ENCODE results near the gene KRT6A.

DNA sequence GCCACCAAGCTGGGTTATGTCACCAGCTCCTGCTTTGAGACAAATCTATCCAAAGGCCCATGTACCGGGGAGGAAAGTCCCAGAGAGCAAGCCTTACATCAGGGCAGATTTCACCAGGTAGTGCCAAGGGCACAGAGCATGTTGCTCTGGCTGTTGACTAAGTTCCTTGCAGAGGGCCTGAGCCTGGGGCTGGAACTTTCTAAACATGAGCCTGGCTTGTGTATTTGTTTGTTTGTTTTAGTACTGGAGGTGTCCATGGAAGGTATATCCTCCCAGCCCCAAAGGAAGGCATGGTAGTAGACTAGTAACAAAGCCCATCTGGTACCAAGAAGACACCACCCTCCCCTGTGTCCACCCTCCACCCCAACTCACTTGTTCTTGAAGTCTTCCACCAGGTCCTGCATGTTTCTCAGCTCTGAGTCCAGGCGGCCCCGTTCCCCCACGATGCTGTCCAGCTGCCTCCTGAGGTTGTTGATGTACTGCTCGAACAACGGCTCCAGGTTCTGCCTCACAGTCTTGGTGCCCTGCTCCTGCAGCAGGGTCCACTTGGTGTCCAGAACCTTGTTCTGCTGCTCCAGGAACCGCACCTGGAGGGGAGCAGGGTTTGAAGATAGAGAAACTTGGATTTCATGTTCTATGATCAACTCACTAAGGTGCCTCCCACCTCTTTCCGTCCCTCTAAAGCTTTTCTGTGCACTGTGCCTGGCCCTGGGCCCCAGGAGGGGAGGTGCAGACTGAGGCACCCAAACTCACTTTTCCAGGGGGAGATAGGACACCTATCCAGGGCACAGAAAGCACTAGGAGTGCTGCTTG lies 25.7 kb upstream of the KRT6A start:
- TF ChIP-seq, protein P1, sequence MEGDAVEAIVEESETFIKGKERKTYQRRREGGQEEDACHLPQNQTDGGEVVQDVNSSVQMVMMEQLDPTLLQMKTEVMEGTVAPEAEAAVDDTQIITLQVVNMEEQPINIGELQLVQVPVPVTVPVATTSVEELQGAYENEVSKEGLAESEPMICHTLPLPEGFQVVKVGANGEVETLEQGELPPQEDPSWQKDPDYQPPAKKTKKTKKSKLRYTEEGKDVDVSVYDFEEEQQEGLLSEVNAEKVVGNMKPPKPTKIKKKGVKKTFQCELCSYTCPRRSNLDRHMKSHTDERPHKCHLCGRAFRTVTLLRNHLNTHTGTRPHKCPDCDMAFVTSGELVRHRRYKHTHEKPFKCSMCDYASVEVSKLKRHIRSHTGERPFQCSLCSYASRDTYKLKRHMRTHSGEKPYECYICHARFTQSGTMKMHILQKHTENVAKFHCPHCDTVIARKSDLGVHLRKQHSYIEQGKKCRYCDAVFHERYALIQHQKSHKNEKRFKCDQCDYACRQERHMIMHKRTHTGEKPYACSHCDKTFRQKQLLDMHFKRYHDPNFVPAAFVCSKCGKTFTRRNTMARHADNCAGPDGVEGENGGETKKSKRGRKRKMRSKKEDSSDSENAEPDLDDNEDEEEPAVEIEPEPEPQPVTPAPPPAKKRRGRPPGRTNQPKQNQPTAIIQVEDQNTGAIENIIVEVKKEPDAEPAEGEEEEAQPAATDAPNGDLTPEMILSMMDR (IDR thresholded peaks at IDR 0.05; ENCODE audit: low read length), result no peak
- TF ChIP-seq EZH2 (optimal IDR thresholded peaks at IDR 0.05; ENCODE audit: low read depth, low read length) (no peak), EZH2phosphoT487 (IDR thresholded peaks at IDR 0.05; ENCODE audit: low read length) (no peak)

Data from MM.1S (cell line).